DND-41 (cell line): ENCODE data around the gene GSX1.

Experiments used
- CTCF ChIP-seq: IDR thresholded peaks from 2 replicates; pipeline ENCODE4 v1.5.1; 2012; ENCODE audit warnings: borderline replicate concordance, low read length, moderate library complexity, mild to moderate bottlenecking; ENCODE audit not compliant: poor library complexity, severe bottlenecking; ENCODE audit errors: extremely low read depth
- EZH2 ChIP-seq: IDR thresholded peaks from 3 replicates; pipeline ENCODE4 v1.6.1; 2012; ENCODE audit warnings: borderline replicate concordance, low read depth, mild to moderate bottlenecking, moderate library complexity, low read length, inconsistent platforms; ENCODE audit not compliant: severe bottlenecking

- TF ChIP-seq CTCF (no peak), EZH2 (no peak)
Measured at GRCh38 chr13:27835799-27836198, 43.5 kb downstream of the GSX1 start.
